Epithelial cell of esophagus (primary cell): ENCODE measurements around the gene NUP93.
A peak's percentile ranks its signal among the peaks of the same experiment; 100 is the strongest.

Experiments used
- DNase-seq: peaks from one replicate; pipeline ENCODE4 v3.0.0; 2010; ENCODE audit warnings: low read depth
- H3K4me3 ChIP-seq: 2 replicates; pipeline ENCODE4 v1.5.1; 2011; ENCODE audit warnings: mild to moderate bottlenecking, low read length, control low read depth
- TF ChIP-seq, protein P1 (sequence below): IDR thresholded peaks from 2 replicates; pipeline ENCODE4 v1.5.1; 2011; ENCODE audit warnings: low read depth, mild to moderate bottlenecking, low read length, control low read depth, inconsistent platforms; ENCODE audit not compliant: insufficient read depth; ENCODE audit errors: missing control alignments

NUP93 gene

DNA sequence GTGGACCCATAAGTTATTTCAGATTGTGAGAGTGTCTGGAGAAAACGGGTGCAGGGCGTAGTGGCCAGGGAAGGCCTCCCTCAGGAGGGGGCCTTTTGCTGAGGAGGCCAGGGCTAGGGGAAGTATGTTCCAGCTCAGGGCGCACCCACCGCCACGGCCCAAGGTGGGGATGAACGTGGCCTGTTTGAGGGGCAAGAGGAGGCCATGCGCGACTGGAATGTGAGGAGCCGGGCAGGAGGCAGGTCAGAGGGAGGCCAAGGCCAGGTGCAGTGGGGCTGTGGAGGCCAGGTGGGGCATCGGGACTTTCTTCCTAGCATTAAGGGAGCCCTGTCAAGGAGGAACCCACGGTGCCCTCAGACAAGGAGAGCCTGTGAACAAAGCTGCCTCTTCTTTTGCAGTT lies 161.8 kb downstream of the NUP93 start:
- TF ChIP-seq, protein P1, sequence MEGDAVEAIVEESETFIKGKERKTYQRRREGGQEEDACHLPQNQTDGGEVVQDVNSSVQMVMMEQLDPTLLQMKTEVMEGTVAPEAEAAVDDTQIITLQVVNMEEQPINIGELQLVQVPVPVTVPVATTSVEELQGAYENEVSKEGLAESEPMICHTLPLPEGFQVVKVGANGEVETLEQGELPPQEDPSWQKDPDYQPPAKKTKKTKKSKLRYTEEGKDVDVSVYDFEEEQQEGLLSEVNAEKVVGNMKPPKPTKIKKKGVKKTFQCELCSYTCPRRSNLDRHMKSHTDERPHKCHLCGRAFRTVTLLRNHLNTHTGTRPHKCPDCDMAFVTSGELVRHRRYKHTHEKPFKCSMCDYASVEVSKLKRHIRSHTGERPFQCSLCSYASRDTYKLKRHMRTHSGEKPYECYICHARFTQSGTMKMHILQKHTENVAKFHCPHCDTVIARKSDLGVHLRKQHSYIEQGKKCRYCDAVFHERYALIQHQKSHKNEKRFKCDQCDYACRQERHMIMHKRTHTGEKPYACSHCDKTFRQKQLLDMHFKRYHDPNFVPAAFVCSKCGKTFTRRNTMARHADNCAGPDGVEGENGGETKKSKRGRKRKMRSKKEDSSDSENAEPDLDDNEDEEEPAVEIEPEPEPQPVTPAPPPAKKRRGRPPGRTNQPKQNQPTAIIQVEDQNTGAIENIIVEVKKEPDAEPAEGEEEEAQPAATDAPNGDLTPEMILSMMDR = no peak
- H3K4me3 ChIP-seq = no peak overlapping the region
- DNase-seq = no peak

DNA sequence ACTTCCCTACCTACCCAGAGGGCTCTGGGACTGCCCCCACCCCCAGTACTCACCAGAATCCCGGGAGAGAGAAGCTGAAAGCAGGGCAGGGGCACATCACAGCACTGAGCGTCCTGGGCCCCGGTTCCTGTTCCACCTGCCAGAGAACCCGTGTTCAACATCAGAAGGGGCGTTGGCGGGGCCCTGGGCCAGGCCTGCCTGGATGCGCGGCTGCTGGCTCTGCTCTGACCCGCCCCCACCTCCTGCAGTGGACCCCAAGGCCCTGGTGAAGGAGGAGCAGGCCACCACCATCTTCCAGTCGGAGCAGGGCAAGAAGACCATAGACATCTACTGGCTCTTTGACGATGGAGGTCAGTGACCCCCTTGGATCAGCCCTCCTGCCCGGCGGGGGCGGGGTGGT lies 162.8 kb downstream of the NUP93 start:
- TF ChIP-seq, protein P1 = no peak
- DNase-seq = no peak
- no peak overlapping the region for H3K4me3 ChIP-seq

DNA sequence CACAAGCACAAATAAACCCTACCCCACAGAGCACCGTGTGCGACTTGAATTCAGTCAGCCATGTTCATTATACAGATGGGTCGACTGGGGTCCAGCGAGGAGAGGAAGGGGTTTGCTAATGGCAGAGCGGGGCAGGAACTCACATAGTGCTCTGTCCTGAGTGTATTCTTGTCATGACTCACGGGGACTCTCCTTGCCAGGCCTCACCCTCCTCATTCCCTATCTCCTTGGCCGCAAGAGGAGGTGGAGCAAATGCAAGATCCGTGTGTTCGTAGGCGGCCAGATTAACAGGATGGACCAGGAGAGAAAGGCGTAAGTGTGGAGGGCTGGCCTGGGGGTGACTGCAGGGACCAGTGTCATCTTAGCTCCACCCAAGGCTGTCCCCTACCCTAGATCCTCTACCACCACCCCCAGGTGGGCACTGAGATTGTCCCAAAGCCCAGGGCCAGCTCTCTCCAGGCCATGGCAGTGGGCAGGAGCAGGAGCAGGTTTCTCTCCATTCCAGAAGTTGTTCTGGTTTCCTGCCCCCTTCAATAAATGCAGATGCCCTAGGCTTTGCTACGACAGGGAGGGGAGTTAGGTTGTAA lies 164.5 kb downstream of the NUP93 start:
- DNase-seq = peak; percentile 13
- TF ChIP-seq, protein P1 = no peak
- no peak overlapping the region for H3K4me3 ChIP-seq

DNA sequence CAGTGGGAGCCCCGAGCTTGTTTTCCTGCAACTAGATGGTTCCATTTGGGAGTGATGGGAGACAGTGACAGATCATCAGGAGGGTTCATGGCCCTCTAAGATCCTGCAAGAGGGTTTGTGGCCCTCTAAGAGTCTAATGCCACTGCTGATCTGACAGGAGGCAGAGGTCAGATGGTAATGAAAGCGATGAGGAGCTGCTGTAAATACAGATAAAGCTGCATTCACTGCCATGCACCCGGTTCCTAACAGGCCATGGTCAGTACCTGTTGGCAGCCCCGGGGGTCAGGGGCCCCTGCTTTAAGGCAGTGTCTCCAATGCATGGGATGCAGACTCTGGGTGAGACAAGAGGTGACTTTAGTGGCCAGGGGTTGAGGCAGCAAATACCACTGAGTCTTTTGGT lies 165.9 kb downstream of the NUP93 start:
- DNase-seq = no peak
- TF ChIP-seq, protein P1 = no peak
- no peak overlapping the region for H3K4me3 ChIP-seq

DNA sequence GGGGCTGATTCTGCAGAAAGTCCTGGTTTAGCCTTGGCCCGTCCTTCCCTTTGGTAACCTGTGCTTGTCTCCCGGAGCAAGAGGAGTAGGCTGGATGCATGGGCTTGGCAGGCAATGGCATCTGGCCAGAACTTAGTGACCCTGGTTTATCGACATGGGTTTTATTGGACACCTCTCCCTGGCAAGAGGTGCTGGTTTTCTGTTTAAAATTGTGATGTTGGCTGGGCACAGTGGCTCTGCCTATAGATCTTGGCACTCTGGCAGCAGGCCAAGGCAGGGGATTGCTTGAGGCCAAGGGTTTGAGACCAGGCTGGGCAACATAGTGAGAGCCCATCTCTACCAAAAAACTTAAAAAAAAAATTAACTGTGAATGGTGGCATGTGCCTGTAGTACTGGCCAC lies 166.3 kb downstream of the NUP93 start:
- no peak for DNase-seq
- H3K4me3 ChIP-seq = no peak overlapping the region
- TF ChIP-seq, protein P1 = no peak

DNA sequence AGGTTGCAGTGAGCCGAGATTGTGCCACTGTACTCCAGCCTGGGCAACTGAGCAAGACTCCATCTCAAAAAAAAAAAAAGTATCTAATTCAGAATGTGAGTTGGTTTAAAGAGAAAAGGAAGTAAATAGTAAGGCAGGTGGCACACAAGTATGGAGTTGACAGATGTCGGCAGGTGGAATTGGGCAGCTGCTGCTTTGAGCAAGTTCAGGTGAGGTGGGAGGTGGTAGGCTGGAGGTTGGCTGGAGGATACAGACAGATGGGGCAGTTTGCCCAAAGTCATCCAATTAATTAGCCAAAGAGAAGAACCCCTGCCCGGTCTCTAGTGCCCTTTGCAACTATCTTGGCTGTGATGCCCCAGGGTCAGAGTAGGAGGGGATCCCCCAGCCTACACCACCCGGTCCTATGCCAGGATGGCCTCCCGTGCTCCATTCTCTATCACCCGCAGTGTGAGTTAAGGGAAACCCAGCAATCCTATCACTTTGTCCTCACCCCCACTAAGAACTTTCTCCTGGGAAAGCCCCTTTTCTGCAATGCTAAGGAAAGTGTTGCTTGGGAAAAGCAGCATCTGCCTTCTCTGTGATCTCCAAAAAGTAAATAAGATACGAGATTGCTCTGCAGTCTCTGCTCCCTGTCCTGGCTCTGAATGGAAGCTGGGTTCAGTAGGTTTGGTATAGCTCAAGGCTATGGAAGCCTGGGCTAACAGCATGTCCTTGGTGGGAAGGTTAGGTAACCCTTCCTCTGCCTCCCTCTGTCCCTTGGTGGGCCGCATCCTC lies 167.3 kb downstream of the NUP93 start:
- no peak for DNase-seq
- TF ChIP-seq, protein P1 = no peak
- no peak overlapping the region for H3K4me3 ChIP-seq

DNA sequence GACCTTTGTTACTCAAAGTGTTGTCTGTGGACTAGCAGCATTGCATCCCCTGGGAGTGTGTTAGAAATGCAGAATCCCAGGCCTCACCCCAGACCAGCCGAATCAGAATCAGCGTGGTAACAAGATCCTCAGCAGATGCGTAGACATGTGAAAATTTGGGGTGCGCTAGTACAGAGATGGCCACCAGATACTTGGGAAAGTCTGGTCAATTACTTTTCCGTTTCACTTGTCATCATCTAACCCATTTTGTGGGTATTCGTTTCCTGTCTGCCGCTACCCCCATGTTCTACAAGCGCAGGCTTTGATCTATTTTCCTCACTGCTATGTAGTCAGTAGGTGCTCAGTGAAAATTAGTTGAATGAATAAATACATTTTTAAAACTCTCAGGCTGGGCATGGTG lies 168.9 kb downstream of the NUP93 start:
- H3K4me3 ChIP-seq = no peak overlapping the region
- TF ChIP-seq, protein P1 = no peak
- DNase-seq = no peak
